Peyer's patch (tissue), 4 donors: ENCODE measurements around the gene ALDH6A1. TPM values are rescaled to one million over a fixed set of nuclear protein-coding genes. Genes with fewer than 3 reads are reported as not detected.
A peak's percentile ranks its signal among the peaks of the same experiment; 100 is the strongest.

Experiments used
- DNase-seq, 3 donors: peaks; one replicate each; pipeline ENCODE4 v3.0.0-alpha.2; 2017 to 2019
- H3K27ac ChIP-seq, 4 donors: fragments of 200-600 bp; sonication (generic); one replicate each; pipeline ENCODE4 v1.5.1; 2016 to 2019
- H3K27me3 ChIP-seq, 2 donors: fragments of 200-600 bp; sonication (generic); one replicate each; pipeline ENCODE4 v1.5.1; 2019
- H3K36me3 ChIP-seq, 3 donors: fragments of 200-600 bp; sonication (generic); one replicate each; pipeline ENCODE4 v1.5.1; 2016 to 2019
- H3K4me1 ChIP-seq, 4 donors: fragments of 200-600 bp; sonication (generic); one replicate each; pipeline ENCODE4 v1.5.1; 2016 to 2019
- H3K4me3 ChIP-seq, 4 donors: fragments of 200-600 bp; sonication (generic); 1 replicate in 3 of 4; 2 replicates in 1 of 4; pipeline ENCODE4 v1.5.1; 2016 to 2019; ENCODE audit warnings: mild to moderate bottlenecking in 1 of 4
- H3K9me3 ChIP-seq, 4 donors: fragments of 200-600 bp; sonication (generic); one replicate each; pipeline ENCODE4 v1.5.1; 2016 to 2019; ENCODE audit warnings: mild to moderate bottlenecking in 1 of 4
- POLR2A ChIP-seq, 2 donors: fragments of 450-650 bp; IDR thresholded peaks; one replicate each; pipeline ENCODE4 v1.5.1; 2017; ENCODE audit warnings: antibody characterized with exemption in 2 of 2, mild to moderate bottlenecking in 2 of 2, moderate library complexity in 2 of 2
- total RNA-seq, 4 donors: library from RNA; depleted of rRNA; stranded (reverse); fragments of >200 nt; gene quantifications; one replicate each; pipeline ENCODE4 v1.1.0, GENCODE V29; 2016
- TF ChIP-seq, protein P1 (sequence below), 6 experiments: fragments of 450-650 bp in 4 of 6; fragments of 200-600 bp in 2 of 6; sonication (generic) in 1 of 6; IDR thresholded peaks; one replicate each; pipeline ENCODE4 v1.5.1; 2017 to 2019; ENCODE audit warnings: antibody characterized with exemption in 6 of 6, mild to moderate bottlenecking in 3 of 6, moderate library complexity in 1 of 6

Gene ALDH6A1
- total RNA-seq, 4 donors from 2014 or later = 9.1 to 67.8 (median 50.4) TPM

DNA sequence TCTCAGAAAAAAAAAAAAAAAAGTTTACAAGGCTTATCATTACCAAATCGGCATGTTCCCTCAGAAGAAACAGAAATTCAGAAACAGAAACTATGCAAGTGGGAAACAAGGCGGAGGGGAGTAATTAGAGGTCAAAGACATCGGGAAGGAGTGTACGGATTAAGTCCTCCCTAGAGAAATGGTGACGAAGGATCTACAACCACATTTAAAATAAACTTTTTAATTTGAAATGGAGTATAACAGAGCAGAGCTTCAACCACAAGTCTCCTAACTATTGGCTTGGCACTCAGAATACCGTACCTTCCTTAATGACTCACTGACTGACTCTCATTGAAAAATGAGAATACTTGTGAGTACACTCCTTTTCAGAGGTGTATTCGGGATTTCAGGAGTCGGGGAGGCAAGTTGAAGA lies 66.1 kb downstream of the ALDH6A1 start:
- no peak for DNase-seq
- H3K4me3 ChIP-seq = peak overlapping the region; percentile 59 to 91 (median 78)
- TF ChIP-seq, protein P1, sequence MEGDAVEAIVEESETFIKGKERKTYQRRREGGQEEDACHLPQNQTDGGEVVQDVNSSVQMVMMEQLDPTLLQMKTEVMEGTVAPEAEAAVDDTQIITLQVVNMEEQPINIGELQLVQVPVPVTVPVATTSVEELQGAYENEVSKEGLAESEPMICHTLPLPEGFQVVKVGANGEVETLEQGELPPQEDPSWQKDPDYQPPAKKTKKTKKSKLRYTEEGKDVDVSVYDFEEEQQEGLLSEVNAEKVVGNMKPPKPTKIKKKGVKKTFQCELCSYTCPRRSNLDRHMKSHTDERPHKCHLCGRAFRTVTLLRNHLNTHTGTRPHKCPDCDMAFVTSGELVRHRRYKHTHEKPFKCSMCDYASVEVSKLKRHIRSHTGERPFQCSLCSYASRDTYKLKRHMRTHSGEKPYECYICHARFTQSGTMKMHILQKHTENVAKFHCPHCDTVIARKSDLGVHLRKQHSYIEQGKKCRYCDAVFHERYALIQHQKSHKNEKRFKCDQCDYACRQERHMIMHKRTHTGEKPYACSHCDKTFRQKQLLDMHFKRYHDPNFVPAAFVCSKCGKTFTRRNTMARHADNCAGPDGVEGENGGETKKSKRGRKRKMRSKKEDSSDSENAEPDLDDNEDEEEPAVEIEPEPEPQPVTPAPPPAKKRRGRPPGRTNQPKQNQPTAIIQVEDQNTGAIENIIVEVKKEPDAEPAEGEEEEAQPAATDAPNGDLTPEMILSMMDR (IDR thresholded peaks at IDR 0.05) = no peak
- no peak for TF ChIP-seq POLR2A (IDR thresholded peaks at IDR 0.05)
- no peaks in the 10 kb centered on the region for H3K36me3 ChIP-seq
- H3K27me3 ChIP-seq = no peaks in the 10 kb centered on the region
- H3K27ac ChIP-seq = peak overlapping the region; percentile 82 to 100 (median 96)
- peaks cover 0 to 23% (median 4%) of the 10 kb centered on the region in 4 donors for H3K4me1 ChIP-seq
- H3K9me3 ChIP-seq = no peaks in the 10 kb centered on the region

DNA sequence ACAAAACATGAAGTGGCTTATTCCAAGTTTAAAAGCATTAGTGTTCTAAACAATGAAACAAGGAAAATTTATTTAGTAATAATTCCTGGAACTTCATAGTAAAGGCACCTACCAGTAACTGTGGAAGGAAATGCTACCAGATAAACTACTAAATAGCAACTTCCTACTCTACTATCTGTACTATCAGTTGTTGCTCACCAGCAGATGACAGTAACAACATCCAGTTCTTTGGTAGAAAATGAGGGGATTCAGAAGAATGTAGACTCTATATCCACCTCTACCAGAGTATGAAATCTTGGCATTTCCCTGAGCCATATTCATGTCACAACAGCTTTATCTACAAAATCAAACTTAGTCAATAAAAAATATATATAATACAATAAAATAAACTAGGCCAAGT lies 68.3 kb downstream of the ALDH6A1 start:
- Histone ChIP-seq H3K4me3 (no peak overlapping the region), H3K27ac (no peak overlapping the region), H3K36me3 (peaks cover 0 to 7% (median 0%) of the 10 kb centered on the region in 3 donors), H3K27me3 (no peaks in the 10 kb centered on the region), H3K4me1 (peaks cover 0 to 23% (median 4%) of the 10 kb centered on the region in 4 donors), H3K9me3 (no peaks in the 10 kb centered on the region)
- no peak for DNase-seq
- TF ChIP-seq, protein P1 (IDR thresholded peaks at IDR 0.05) = no peak
- no peak for TF ChIP-seq POLR2A (IDR thresholded peaks at IDR 0.05)

DNA sequence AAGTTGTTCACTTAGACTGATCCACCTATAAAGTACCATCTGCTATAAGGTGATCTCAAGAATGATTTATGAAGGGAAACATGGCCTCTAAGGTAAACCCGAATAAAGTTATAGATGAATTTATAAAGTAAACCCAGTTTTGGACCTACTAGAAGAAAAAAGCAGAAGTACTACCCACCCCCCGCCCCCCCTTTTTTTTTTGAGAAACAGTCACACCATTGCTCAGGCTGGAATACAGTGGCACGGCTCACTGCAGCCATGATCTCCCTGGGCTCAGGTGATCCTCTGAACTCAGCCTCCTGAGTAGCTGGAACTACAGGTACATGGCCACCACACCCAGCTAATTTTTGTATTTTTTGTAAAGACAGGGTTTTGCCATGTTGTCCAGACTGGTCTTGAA lies 69.1 kb downstream of the ALDH6A1 start:
- TF ChIP-seq POLR2A (IDR thresholded peaks at IDR 0.05) = no peak
- TF ChIP-seq, protein P1 (IDR thresholded peaks at IDR 0.05) = no peak
- no peak for DNase-seq
- H3K4me1 ChIP-seq = peaks cover 0 to 23% (median 4%) of the 10 kb centered on the region in 4 donors

DNA sequence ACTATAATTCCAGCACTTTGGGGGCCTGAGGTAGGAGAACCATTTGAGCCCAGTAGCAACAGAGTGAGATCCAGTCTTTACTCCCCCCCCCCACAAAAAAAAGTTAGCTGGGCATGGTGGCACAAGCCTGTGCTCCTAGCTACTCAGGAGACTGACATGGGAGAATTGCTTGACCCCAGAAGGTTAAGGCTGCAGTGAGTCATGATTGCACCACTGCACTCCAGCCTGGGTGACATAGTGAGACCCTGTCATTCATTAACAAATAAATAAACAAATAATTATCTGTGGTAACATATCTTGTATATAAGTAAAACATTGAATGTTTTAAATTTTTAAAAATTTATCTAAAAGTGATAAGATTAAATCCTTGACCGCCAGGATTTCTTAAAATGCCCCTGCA lies 70.0 kb downstream of the ALDH6A1 start:
- Histone ChIP-seq H3K36me3 (peaks cover 0 to 21% (median 0%) of the 10 kb centered on the region in 3 donors), H3K27ac (no peak overlapping the region), H3K27me3 (no peaks in the 10 kb centered on the region), H3K4me1 (peaks cover 0 to 17% (median under 1%) of the 10 kb centered on the region in 4 donors), H3K9me3 (no peaks in the 10 kb centered on the region), H3K4me3 (no peak overlapping the region)
- DNase-seq = peak in 1 of 3 donors; percentile 54
- TF ChIP-seq, protein P1 (IDR thresholded peaks at IDR 0.05) = no peak
- no peak for TF ChIP-seq POLR2A (IDR thresholded peaks at IDR 0.05)

More for the DNA sequence above, 69.1 kb downstream of the ALDH6A1 start:
- H3K9me3 ChIP-seq = no peaks in the 10 kb centered on the region
- peaks cover 0 to 12% (median 0%) of the 10 kb centered on the region in 3 donors for H3K36me3 ChIP-seq
- no peak overlapping the region for H3K4me3 ChIP-seq
- no peak overlapping the region for H3K27ac ChIP-seq
- no peaks in the 10 kb centered on the region for H3K27me3 ChIP-seq

DNA sequence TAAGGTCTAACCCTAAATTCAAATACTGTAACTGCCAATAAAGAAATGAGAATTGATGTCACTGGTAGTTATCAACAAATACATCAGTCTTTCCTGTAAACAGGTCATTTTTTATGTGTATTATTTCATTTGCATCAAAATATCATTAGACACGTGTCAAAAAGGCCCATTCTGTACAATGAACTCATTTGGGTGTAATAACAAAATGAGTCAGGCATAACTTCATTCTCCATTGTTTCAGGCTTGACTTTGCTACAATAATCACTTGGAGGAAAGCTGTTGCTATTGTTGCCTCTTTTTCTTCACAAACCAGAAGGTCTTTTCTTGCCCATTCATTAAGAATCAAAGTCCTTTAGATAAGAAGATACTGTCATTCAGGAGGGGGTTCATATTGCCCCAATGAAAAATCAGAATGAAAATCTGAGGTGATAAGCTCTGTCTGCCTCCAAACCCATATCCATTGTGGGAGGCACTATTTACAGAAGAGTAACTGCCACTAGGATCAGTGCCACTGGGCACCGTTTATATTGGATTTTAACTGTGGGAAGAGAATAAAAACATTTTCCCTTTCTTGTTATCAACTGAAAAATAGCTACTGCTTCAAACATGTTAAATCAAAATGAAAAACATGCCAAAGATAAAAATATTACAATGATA lies 75.3 kb downstream of the ALDH6A1 start:
- no peaks in the 10 kb centered on the region for H3K4me1 ChIP-seq
- no peaks in the 10 kb centered on the region for H3K27me3 ChIP-seq
- H3K9me3 ChIP-seq = no peaks in the 10 kb centered on the region
- no peak overlapping the region for H3K27ac ChIP-seq
- DNase-seq = no peak
- H3K36me3 ChIP-seq = peaks cover 0 to 21% (median 0%) of the 10 kb centered on the region in 3 donors
- TF ChIP-seq, protein P1 (IDR thresholded peaks at IDR 0.05) = no peak
- TF ChIP-seq POLR2A (IDR thresholded peaks at IDR 0.05) = no peak
- no peak overlapping the region for H3K4me3 ChIP-seq

Other genes starting within 250 kb of the ALDH6A1 start
- gene PTGR2, start 232.6 kb downstream of the ALDH6A1 start, total RNA-seq = 10 to 100 TPM; 11.1 to 19.0 (median 12.9) TPM
- 10 to 100 TPM; 44.6 to 71.2 (median 61.0) TPM for gene ZNF410, start 197.6 kb downstream of the ALDH6A1 start, total RNA-seq
- 10 to 100 TPM in 1 of 4 donors, 1 to 10 TPM in 3; 1.7 to 12.9 (median 8.3) TPM for gene FAM161B, start 134.4 kb downstream of the ALDH6A1 start, total RNA-seq
- gene COQ6, start 134.2 kb downstream of the ALDH6A1 start, total RNA-seq = 10 to 100 TPM; 42.0 to 72.6 (median 55.0) TPM
- 100 to 1,000 TPM in 3 of 4 donors, 10 to 100 TPM in 1; 28.9 to 300 (median 148) TPM for gene ENTPD5, start 65.2 kb downstream of the ALDH6A1 start, total RNA-seq
- 1 to 10 TPM in 3 of 4 donors, under 1 TPM in 1; 0.53 to 5.3 (median 3.0) TPM for gene BBOF1, start 65.1 kb downstream of the ALDH6A1 start, total RNA-seq
- 10 to 100 TPM in 3 of 4 donors, 1 to 10 TPM in 1; 9.2 to 24.2 (median 14.8) TPM for gene LIN52, start 503 bp upstream of the ALDH6A1 start, total RNA-seq
- gene VSX2, start 155.0 kb upstream of the ALDH6A1 start, total RNA-seq = not detected
- 100 to 1,000 TPM in 3 of 4 donors, 10 to 100 TPM in 1; 89.1 to 139 (median 107) TPM for gene ABCD4, start 218.5 kb upstream of the ALDH6A1 start, total RNA-seq